GM12864 (cell line): ENCODE measurements around the gene ZFP92.

Experiments
- DNase-seq: peaks from one replicate; pipeline ENCODE4 v3.0.0-alpha.2; 2011; ENCODE audit warnings: low read depth
- H3K4me3 ChIP-seq: 2 replicates; pipeline ENCODE4 v1.5.1; 2011; ENCODE audit warnings: mild to moderate bottlenecking, low read depth, low read length, control low read depth
- CTCF ChIP-seq: IDR thresholded peaks from 2 replicates; pipeline ENCODE4 v1.5.1; 2011; ENCODE audit warnings: low read depth, mild to moderate bottlenecking, moderate library complexity, low read length, control low read depth, inconsistent platforms; ENCODE audit errors: missing control alignments

The ZFP92 gene

GRCh38 chrX:153411255-153411987 is at the start of gene ZFP92:
ZFP92 (plus strand) TSS chrX:153411472; CDS start chrX:153418323, 6,851 bp downstream.
- H3K4me3 ChIP-seq: peak within 1 kb of the TSS; percentile 62
- TF ChIP-seq CTCF: no peak
- no peak for DNase-seq

GRCh38 chrX:153361781-153362397 is 49.4 kb upstream of the ZFP92 start:
- no peak overlapping the region for H3K4me3 ChIP-seq
- no peak for TF ChIP-seq CTCF
- no peak for DNase-seq

- TF ChIP-seq CTCF: no peak
- no peak overlapping the region for H3K4me3 ChIP-seq
- no peak for DNase-seq
These were observed 45.6 kb upstream of the ZFP92 start for GRCh38 chrX:153365670-153366069.

GRCh38 chrX:153366119-153366518 is 45.2 kb upstream of the ZFP92 start:
- H3K4me3 ChIP-seq: no peak overlapping the region
- TF ChIP-seq CTCF: no peak
- DNase-seq: no peak

GRCh38 chrX:153366878-153367538 is 44.3 kb upstream of the ZFP92 start:
- no peak overlapping the region for H3K4me3 ChIP-seq
- no peak for TF ChIP-seq CTCF
- no peak for DNase-seq

- DNase-seq: no peak
- H3K4me3 ChIP-seq: no peak overlapping the region
- no peak for TF ChIP-seq CTCF
These were observed 40.8 kb upstream of the ZFP92 start for GRCh38 chrX:153370293-153371055.
